ENCODE measurements around the gene MFSD6L.
"Not testable (repeated sequence)": the region's sequence is repeated elsewhere in the genome, so short reads cannot be mapped to it uniquely, and the experiment has no call there.

MFSD6L gene

GRCh38 chr17:8818654-8819330, 19.6 kb upstream of the MFSD6L start:
- H3K27ac Mint-ChIP-seq: no peak overlapping the region
- no peaks in the 10 kb centered on the region for H3K9me3 Mint-ChIP-seq
- ATAC-seq (replicated peaks) (no peak), DNase-seq (no peak)
- peaks cover 23 to 33% of the 10 kb centered on the region in 2 donors for H3K27me3 Mint-ChIP-seq
- H3K4me1 Mint-ChIP-seq (ENCODE audit: low read depth in 2 of 2): no peaks in the 10 kb centered on the region
- no peak overlapping the region for H3K4me3 Mint-ChIP-seq
- H3K36me3 Mint-ChIP-seq (ENCODE audit: insufficient read depth): no peaks in the 10 kb centered on the region

- Mint-ChIP-seq H3K4me1 (ENCODE audit: low read depth in 2 of 2) (no peaks in the 10 kb centered on the region), H3K27ac (no peak overlapping the region), H3K9me3 (peaks cover 0 to 2% of the 10 kb centered on the region in 2 donors), H3K27me3 (peaks cover 29 to 39% of the 10 kb centered on the region in 2 donors), H3K36me3 (ENCODE audit: insufficient read depth) (no peaks in the 10 kb centered on the region), H3K4me3 (no peak overlapping the region)
- DNase-seq (no peak), ATAC-seq (replicated peaks) (no peak)
These were observed 18.9 kb upstream of the MFSD6L start for GRCh38 chr17:8818047-8818446.

DNA sequence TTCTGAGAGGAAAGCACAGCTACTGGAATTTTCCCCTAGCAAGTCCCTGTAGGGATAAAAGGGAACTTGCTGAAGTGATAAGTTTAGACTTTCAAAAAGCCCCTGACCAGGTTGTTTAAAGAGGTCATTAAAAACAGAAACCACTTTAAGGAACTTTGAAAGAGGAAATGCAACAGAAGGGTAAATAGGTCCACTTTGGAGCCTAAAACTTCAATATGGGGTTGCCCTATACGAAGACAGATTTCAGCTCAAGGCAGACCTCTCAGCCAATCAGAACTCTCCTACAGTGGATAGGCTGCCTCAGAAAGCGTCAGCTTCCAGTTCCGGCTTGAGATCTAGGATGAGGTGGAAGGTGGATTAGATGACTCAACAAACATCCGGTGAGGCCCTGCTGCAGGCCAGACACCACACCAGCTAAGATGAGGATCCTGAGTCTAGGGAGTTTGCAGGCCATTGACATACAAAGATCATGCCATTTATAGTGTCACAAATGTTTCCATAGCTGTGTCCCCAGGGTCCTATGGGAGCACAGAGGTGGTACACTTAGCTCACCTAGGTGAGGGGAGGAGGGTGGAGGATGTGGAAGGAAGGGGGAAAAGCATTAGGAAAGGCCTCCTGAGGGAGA, 7.9 kb upstream of the MFSD6L start:
- no peak for DNase-seq
- peaks cover 0 to 3% of the 10 kb centered on the region in 2 donors for H3K4me1 Mint-ChIP-seq (ENCODE audit: low read depth in 2 of 2)
- H3K27me3 Mint-ChIP-seq: peaks cover 9% of the 10 kb centered on the region in 2 donors
- no peaks in the 10 kb centered on the region for H3K36me3 Mint-ChIP-seq (ENCODE audit: insufficient read depth)
- no peak overlapping the region for H3K4me3 Mint-ChIP-seq
- peak overlapping the region in 1 of 2 donors; percentile 62 for H3K27ac Mint-ChIP-seq
- peak; percentile 65 for ATAC-seq (replicated peaks)
- H3K9me3 Mint-ChIP-seq: peaks cover 0 to 4% of the 10 kb centered on the region in 2 donors

- DNase-seq (no peak), ATAC-seq (replicated peaks) (no peak)
- H3K4me3 Mint-ChIP-seq: no peak overlapping the region
- no peaks in the 10 kb centered on the region for H3K9me3 Mint-ChIP-seq
- peaks cover 0 to 3% of the 10 kb centered on the region in 2 donors for H3K4me1 Mint-ChIP-seq (ENCODE audit: low read depth in 2 of 2)
- H3K36me3 Mint-ChIP-seq (ENCODE audit: insufficient read depth): no peaks in the 10 kb centered on the region
- H3K27ac Mint-ChIP-seq: peak overlapping the region in 1 of 2 donors; percentile 62
- H3K27me3 Mint-ChIP-seq: peaks cover 3 to 9% of the 10 kb centered on the region in 2 donors
These were observed 7.2 kb upstream of the MFSD6L start for GRCh38 chr17:8806253-8806925.

DNA sequence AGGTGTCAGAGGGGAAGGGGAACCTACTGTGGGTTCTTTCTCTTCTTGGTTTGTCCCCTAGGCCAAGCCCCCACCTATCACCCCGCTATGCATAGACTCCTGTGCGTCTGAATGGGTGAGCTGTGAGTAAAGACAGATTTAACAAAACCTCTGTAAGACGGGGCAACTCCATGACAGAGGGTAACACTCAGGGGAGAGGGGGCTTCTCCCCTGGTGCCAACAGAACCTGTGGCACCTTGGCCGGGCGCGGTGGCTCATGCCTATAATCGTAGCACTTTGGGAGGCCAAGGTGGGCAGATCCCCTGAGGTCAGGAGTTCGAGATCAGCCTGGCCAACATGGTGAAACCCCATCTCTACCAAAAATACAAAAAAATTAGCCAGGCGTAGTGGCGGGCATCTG, 6.2 kb upstream of the MFSD6L start:
- H3K36me3 Mint-ChIP-seq (ENCODE audit: insufficient read depth): not testable (repeated sequence)

DNA sequence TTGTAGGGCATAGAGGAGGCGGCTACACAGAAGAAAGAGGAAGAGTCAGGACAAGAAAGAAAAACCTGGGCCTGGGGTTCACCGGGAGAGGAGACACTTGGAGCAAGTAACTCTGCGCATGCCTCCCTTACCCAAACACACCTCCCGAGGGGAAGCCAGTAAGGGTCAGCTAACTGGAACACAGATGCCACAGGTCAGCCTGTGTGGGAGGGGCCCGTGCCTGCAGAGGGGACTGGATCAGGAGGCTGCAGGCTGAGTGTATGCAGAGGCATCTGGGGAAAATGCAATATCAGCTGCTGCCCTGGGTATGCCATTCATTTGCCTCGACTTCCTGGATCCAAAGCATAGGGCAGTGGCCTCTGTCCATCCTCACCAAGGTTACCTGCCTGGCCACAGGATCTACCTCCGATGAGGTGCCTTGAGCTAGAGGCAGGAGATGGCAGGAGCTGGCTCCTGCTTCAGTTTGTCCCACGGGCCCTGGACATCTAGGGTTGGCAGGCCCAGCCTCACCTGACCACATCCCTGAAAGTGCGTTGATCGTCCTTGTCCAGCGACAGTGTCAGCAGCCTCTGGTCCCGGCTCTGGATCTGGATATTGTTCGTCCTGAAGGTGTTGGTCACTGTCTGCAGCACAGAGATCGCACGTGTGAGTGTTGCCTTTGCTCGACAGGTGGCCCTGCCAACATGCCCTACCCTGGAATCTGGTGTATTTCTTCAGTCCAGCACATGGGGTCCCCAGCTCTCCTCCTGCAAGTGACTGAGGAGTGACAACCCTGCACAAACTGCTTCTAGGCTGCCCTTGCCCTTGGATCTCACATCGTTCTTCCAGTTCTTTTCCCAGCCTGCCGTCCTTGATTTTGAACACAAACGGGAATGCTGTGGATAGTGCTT, 4.6 kb upstream of the MFSD6L start:
- ATAC-seq (replicated peaks) (no peak), DNase-seq (no peak)
- Mint-ChIP-seq H3K27me3 (peaks cover 0 to 9% of the 10 kb centered on the region in 2 donors), H3K27ac (peak overlapping the region in 1 of 2 donors; percentile 72), H3K4me3 (no peak overlapping the region), H3K9me3 (no peaks in the 10 kb centered on the region), H3K4me1 (ENCODE audit: low read depth in 2 of 2) (peaks cover 0 to 3% of the 10 kb centered on the region in 2 donors), H3K36me3 (ENCODE audit: insufficient read depth) (no peaks in the 10 kb centered on the region)

More for the DNA sequence above, 6.2 kb upstream of the MFSD6L start:
- ATAC-seq (replicated peaks); H3K27me3 Mint-ChIP-seq; H3K9me3 Mint-ChIP-seq; H3K27ac Mint-ChIP-seq; H3K4me3 Mint-ChIP-seq; DNase-seq; H3K4me1 Mint-ChIP-seq (ENCODE audit: low read depth in 2 of 2): not testable (repeated sequence)

DNA sequence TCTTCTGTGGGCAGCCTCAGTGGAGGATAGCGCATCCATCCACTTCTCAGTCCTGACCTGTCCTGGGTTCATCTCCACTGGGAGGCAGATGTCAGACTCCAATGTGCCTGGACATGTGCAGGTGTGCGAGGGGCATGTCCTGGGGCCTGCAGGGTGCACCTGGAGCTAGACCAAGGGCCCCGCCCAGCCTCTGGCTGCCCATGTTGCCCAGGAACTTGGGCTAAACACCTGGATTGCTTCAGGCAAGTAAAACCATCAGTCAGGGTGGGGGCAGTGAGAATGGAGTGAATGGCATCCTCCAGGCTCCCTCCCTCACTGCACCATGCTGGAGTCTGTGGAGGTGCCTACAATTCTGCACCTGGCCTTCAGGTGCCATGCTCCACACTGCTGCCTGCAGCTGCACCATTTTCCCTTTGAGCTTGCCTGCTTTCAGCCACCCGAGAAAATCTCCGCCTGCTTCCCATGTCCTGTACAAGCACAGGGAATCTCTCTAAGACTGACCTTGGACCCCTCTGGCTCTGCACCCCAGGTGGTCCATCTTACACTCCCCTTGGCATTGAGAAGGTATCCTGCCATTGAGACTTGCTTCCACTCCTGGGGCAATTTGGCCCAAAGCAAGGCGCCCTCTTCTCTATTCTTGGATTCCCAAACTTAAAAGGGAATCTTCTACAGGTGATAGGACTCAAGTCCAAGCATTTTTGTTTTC, 2.1 kb upstream of the MFSD6L start:
- no peaks in the 10 kb centered on the region for H3K4me1 Mint-ChIP-seq (ENCODE audit: low read depth in 2 of 2)
- no peak overlapping the region for H3K27ac Mint-ChIP-seq

DNA sequence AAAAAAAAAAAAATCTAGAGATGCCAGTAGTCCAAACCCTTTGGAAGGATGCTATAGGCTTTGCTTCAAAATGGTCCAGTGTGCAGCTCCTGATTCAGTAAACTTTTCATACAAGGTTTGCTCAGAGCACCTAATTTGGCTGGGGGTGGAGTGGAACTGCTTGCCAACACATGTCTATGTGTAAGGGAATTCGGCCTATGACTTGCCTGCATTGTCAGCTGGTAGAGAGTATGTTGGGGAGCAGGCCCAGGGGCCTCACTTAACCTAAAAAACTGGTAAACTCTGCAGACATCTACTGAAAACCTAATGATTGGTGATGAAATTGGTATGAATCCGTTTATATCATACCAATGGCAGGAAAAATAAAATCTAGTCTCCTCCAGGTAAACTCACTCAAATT, 1.5 kb upstream of the MFSD6L start:
- Mint-ChIP-seq H3K9me3 (no peaks in the 10 kb centered on the region), H3K27ac (no peak overlapping the region), H3K4me1 (ENCODE audit: low read depth in 2 of 2) (no peaks in the 10 kb centered on the region), H3K4me3 (no peak overlapping the region), H3K27me3 (peaks cover 6 to 8% of the 10 kb centered on the region in 2 donors), H3K36me3 (ENCODE audit: insufficient read depth) (no peaks in the 10 kb centered on the region)
- DNase-seq (no peak), ATAC-seq (replicated peaks) (no peak)

More for the DNA sequence above, 2.1 kb upstream of the MFSD6L start:
- no peaks in the 10 kb centered on the region for H3K9me3 Mint-ChIP-seq
- no peak overlapping the region for H3K4me3 Mint-ChIP-seq
- no peak for DNase-seq
- H3K36me3 Mint-ChIP-seq (ENCODE audit: insufficient read depth): no peaks in the 10 kb centered on the region
- H3K27me3 Mint-ChIP-seq: peaks cover 6 to 8% of the 10 kb centered on the region in 2 donors
- ATAC-seq (replicated peaks): no peak

- no peaks in the 10 kb centered on the region for H3K9me3 Mint-ChIP-seq
- no peaks in the 10 kb centered on the region for H3K4me1 Mint-ChIP-seq (ENCODE audit: low read depth in 2 of 2)
- ATAC-seq (replicated peaks): no peak
- DNase-seq: no peak
- no peak overlapping the region for H3K4me3 Mint-ChIP-seq
- H3K27me3 Mint-ChIP-seq: peaks cover 6 to 8% of the 10 kb centered on the region in 2 donors
- H3K27ac Mint-ChIP-seq: no peak overlapping the region
- no peaks in the 10 kb centered on the region for H3K36me3 Mint-ChIP-seq (ENCODE audit: insufficient read depth)
These were observed 526 bp upstream of the MFSD6L start for GRCh38 chr17:8799570-8800212.

DNA sequence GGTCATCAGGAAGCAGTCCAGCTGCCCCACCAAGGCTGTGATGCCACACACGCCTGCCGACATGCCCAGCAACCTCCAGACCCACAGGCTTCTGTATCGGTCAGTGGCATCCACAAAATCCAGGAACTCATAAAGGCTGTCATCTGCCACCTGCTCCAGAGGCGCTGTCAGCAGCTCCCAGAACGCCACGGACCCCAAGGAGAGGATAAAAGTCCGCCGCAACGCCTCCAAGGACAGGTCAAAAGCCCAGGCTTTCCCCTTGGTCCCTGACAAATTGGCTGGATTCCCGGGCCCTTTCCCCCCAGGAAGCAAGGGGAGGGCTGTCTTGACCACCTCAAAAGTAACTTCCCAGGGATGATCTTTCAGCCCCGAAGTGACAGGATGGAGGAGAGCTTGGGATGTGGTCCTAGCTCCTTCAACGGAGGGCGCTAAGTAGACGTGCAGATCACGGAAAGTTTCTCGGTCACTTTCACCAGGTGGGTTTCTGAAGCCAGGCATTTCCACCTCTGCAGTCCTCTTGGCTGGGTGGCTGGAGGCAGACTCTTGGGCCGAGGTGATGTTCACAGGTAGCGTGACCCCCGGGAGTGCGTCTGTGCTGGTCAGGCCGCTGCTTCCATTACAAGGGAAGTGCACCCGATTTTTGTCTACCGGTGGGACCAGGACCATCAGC, 854 bp downstream of the MFSD6L start:
- no peak for DNase-seq
- H3K27ac Mint-ChIP-seq: no peak overlapping the region
- H3K4me1 Mint-ChIP-seq (ENCODE audit: low read depth in 2 of 2): no peaks in the 10 kb centered on the region
- H3K27me3 Mint-ChIP-seq: peaks cover 6 to 8% of the 10 kb centered on the region in 2 donors
- no peaks in the 10 kb centered on the region for H3K36me3 Mint-ChIP-seq (ENCODE audit: insufficient read depth)
- ATAC-seq (replicated peaks): no peak
- no peaks in the 10 kb centered on the region for H3K9me3 Mint-ChIP-seq
- no peak overlapping the region for H3K4me3 Mint-ChIP-seq

GRCh38 chr17:8797621-8798175, 1.5 kb downstream of the MFSD6L start:
- Mint-ChIP-seq H3K9me3 (no peaks in the 10 kb centered on the region), H3K27me3 (peaks cover 6 to 8% of the 10 kb centered on the region in 2 donors), H3K27ac (no peak overlapping the region), H3K4me1 (ENCODE audit: low read depth in 2 of 2) (no peaks in the 10 kb centered on the region), H3K36me3 (ENCODE audit: insufficient read depth) (no peaks in the 10 kb centered on the region), H3K4me3 (no peak overlapping the region)
- ATAC-seq (replicated peaks): no peak
- DNase-seq: no peak

- H3K27me3 Mint-ChIP-seq: peaks cover 13 to 14% of the 10 kb centered on the region in 2 donors
- DNase-seq (no peak), ATAC-seq (replicated peaks) (no peak)
- H3K4me1 Mint-ChIP-seq (ENCODE audit: low read depth in 2 of 2): no peaks in the 10 kb centered on the region
- H3K36me3 Mint-ChIP-seq (ENCODE audit: insufficient read depth): no peaks in the 10 kb centered on the region
- no peak overlapping the region for H3K27ac Mint-ChIP-seq
- H3K9me3 Mint-ChIP-seq: no peaks in the 10 kb centered on the region
- no peak overlapping the region for H3K4me3 Mint-ChIP-seq
These were observed 4.5 kb downstream of the MFSD6L start for GRCh38 chr17:8794636-8795035.
